ENCODE results near the gene KIAA1217.

DNA sequence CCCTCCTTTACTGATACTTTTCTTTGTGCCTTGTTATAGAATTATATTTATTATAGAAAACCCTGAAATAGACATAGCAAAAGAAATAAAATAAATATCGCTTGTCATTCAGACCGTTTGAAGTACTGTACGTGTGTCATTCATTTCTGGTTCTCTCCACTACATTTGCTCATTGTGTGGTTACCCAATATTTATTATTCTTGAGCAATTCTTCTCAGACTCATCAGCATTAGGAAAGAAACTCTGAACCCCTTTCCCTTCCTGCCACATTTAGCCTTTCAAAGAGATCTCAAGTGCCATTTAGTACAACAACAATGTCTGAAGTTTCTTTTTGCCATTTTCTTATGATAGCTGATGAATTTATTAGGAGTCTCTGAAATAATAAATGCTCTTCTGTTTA, 154.1 kb downstream of the KIAA1217 start:
- no peak for TF ChIP-seq POLR2A (IDR thresholded peaks at IDR 0.05; ENCODE audit: low read length)
- TF ChIP-seq GATA1 (IDR thresholded peaks at IDR 0.05; ENCODE audit: low read depth, low read length), result no peak
